IPS DF 19.7 (cell line): ENCODE results near the gene PRRT4.

Experiments used
- DNase-seq: peaks from one replicate; pipeline ENCODE4 v3.0.0-alpha.2; 2013; ENCODE audit warnings: low read depth, low spot score

PRRT4 gene

DNA sequence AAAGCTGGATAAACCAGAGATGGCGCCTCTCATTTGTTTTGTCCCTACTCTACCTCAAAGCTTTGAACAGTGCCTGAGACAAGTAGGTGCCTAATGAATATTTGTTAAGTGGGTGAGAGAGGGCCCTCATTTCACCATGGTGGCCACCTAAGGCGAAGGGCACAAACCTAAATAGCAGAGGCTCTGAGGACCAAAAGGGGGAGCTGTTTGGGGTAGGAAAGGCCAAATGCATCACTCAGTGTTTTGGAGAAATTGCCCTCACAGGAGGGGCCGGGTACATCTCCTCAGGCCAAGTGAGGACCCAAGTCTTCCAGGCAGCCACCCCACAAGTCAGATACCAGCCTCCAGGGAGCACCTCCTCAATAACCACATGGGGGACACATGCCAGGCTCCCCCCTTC, 34.3 kb upstream of the PRRT4 start:
- no peak for DNase-seq

DNA sequence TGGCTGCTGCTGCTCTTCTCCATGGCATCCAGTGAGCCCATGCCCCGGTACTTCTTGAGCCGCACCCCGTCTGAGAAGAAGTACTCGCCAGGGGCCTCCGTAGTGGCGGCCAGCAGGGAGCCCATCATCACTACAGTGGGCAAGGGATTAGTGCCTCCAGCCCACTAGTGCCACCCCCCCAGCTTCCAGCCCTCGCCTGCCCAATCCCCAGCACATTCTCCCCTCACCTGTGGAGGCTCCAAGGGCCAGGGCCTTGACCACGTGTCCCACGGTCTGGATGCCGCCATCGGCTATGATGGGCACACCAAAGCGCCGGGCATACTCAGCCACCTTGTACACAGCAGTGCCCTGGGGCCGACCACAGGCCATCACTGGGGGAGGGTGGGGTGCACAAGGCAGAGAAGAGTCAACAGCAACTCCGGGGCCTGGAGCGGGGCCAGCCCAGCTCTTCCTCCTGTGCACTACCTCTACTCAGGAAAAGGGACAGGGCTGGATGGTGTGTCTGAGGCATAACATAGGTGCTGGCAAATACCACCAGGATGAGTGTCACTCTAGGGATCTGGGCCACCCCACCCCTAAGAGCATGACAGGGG, 33.5 kb upstream of the PRRT4 start:
- no peak for DNase-seq

DNA sequence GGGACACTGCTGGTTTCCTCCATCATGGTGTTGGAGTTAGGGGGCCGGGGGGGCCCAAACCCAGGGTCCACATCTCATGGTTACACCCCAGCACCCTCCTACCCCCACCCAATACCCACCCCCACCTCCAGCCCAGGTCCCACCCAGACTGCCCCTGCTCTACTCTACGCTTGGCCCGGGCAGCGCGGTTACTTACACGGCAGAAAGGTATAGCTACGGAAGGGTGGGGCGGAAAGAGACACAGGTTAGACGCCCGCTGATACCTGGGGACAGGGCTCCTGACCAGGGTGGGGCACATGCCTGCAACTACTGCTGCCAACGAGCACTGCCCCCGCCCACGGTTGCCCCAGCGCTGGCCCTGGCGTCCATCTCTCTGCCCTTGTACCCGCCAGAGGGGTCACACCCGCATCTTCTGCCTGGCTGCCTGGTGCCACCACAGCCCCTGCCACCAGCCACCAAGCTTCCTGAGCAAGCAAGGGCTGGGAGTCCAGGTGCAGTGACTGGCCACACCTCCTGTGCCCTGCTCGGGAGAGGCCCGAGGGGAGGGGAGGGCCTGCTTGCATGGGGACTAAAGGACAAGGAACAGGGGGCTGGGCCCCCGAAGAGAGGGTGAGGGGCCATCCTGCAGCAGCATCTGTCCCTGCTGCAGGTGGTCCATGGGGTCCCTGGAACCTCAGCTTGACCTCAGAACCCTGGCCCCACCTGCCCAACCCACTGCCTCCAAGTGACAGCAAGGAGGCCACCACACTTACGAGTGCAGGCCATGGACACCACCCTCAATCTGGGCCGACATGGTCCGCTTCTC, 32.2 kb upstream of the PRRT4 start:
- no peak for DNase-seq

DNA sequence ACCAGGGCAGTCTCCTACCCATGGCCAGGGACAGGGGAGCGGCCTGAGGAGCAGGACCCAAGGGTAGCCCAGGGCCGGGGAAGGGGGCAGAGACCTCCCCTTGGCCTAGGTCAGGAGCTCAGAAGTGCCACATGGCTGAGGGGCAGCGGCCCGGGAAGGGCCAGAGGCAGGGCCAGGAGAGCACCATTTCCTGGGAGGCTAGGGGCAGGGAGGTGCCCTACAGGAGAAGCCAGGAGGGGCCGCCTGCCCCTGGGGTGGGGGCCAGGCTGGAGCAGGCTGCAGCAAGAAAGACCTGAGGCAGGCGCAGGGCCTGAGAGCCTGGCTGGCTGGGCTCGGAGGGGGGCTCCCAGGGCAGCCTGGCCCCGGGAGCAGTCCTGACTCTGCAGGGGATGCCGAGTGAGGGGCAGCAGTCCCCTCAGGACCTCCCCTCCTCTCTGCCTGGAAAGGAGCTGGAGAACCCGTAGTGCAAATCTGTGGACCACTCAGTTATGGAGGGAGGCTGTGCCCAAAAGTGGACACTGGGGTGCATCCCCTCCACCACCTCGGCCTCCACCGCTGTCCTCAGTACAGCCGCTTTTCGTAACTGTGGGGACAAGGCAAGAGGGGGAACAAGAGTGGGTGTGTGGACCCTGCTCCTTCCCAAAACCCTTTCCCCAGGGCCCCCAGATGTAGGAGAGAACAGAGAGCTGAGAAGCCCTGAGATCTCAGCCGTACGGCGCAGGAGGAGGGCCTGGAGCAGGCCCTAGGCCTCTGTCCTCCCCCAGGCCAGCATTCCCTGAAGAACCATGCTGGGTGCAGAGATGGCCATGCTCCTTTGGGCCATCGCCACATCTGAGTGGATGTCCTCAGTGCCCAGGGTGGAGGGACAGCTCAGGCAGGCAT, 31.2 kb upstream of the PRRT4 start:
- no peak for DNase-seq

DNA sequence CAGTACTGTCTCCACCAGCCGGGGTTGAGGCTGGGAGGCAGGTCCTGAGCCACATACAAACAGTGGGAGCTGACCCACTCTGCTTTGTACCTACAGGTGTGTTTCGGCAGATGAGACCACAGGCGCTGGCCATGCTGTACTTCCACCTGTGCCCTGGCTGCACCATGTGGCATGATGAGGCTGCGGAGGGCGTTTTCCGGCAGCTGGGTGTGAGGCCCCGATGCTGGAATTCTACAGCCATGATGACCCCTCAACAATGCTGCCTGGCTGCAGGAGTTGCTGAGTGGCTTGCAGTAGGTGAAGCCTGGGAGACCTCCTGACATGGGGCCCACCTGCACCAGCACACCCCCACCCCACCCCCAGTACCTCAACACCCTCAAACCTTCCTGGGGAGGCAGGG, 30.3 kb upstream of the PRRT4 start:
- no peak for DNase-seq

GRCh38 chr7:128390871-128391565, 29.5 kb upstream of the PRRT4 start:
- no peak for DNase-seq

- no peak for DNase-seq
These were observed 28.3 kb upstream of the PRRT4 start for GRCh38 chr7:128389618-128390329.

GRCh38 chr7:128389085-128389617, 27.7 kb upstream of the PRRT4 start:
- DNase-seq: no peak

- DNase-seq: no peak
These were observed 26.6 kb upstream of the PRRT4 start for GRCh38 chr7:128388145-128388485.

- DNase-seq: no peak
These were observed 26.0 kb upstream of the PRRT4 start for GRCh38 chr7:128387216-128388144.

GRCh38 chr7:128385988-128386925, 24.8 kb upstream of the PRRT4 start:
- no peak for DNase-seq

DNA sequence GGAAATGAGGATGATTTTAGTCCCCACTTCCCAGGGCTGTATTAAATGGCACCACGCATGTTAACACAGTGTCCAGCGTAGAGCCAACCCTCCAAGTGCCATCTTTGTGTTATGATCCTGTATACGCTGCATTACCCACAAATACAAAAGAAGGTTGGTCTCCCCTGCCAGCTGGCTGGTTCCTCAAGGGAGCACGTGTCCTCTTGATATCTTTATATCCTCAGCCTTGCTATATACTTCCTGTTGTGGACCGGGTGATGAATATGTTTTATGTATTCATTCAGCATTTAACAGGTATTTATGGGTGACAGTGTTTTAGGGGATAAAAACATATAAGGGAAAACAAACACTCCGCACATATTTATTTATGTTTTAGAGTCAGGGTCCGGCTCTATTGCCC, 23.2 kb upstream of the PRRT4 start:
- DNase-seq: no peak

GRCh38 chr7:128383776-128384175, 22.3 kb upstream of the PRRT4 start:
- DNase-seq: no peak

GRCh38 chr7:128381161-128381821, 19.8 kb upstream of the PRRT4 start:
- no peak for DNase-seq

GRCh38 chr7:128380483-128381106, 19.1 kb upstream of the PRRT4 start:
- no peak for DNase-seq

GRCh38 chr7:128379900-128380479, 18.5 kb upstream of the PRRT4 start:
- DNase-seq: no peak

DNA sequence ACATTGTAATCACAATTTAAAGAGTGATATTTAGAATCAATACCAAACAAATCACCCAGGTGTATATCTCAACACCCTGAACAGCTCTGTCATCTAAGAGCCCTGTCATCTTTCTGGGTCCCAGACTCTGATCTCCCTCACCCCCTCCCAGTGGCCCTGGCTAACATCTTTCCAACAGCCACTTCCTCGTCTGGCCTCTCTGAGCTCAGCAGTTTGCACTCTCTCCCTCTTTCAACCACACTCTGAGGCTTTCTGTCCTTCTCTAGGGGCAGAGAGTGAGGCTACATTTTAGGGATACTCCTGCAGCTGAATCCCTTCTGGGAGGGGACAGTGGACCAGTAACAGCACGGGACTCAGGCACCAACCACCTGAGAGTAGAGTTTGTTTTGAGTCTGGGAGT, 17.1 kb upstream of the PRRT4 start:
- no peak for DNase-seq
